Stimulated activated CD4-positive, alpha-beta T cell treated with anti-CD3 and anti-CD28 coated beads, Interleukin-12 subunit alpha, Interleukin-12 subunit beta, amount 100 ng/mL, for 48 hours (primary cell): ENCODE results near the gene SMC1B.
A peak's percentile ranks its signal among the peaks of the same experiment; 100 is the strongest.
"Not testable (repeated sequence)": the region's sequence is repeated elsewhere in the genome, so short reads cannot be mapped to it uniquely, and the experiment has no call there.

ENCODE experiments used
- DNase-seq, 3 donors: peaks; one replicate each; pipeline ENCODE4 v3.0.0-alpha.2; 2020; ENCODE audit warnings: low read depth in 2 of 3, low spot score in 1 of 3

SMC1B gene, protein sequence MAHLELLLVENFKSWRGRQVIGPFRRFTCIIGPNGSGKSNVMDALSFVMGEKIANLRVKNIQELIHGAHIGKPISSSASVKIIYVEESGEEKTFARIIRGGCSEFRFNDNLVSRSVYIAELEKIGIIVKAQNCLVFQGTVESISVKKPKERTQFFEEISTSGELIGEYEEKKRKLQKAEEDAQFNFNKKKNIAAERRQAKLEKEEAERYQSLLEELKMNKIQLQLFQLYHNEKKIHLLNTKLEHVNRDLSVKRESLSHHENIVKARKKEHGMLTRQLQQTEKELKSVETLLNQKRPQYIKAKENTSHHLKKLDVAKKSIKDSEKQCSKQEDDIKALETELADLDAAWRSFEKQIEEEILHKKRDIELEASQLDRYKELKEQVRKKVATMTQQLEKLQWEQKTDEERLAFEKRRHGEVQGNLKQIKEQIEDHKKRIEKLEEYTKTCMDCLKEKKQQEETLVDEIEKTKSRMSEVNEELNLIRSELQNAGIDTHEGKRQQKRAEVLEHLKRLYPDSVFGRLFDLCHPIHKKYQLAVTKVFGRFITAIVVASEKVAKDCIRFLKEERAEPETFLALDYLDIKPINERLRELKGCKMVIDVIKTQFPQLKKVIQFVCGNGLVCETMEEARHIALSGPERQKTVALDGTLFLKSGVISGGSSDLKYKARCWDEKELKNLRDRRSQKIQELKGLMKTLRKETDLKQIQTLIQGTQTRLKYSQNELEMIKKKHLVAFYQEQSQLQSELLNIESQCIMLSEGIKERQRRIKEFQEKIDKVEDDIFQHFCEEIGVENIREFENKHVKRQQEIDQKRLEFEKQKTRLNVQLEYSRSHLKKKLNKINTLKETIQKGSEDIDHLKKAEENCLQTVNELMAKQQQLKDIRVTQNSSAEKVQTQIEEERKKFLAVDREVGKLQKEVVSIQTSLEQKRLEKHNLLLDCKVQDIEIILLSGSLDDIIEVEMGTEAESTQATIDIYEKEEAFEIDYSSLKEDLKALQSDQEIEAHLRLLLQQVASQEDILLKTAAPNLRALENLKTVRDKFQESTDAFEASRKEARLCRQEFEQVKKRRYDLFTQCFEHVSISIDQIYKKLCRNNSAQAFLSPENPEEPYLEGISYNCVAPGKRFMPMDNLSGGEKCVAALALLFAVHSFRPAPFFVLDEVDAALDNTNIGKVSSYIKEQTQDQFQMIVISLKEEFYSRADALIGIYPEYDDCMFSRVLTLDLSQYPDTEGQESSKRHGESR

DNA sequence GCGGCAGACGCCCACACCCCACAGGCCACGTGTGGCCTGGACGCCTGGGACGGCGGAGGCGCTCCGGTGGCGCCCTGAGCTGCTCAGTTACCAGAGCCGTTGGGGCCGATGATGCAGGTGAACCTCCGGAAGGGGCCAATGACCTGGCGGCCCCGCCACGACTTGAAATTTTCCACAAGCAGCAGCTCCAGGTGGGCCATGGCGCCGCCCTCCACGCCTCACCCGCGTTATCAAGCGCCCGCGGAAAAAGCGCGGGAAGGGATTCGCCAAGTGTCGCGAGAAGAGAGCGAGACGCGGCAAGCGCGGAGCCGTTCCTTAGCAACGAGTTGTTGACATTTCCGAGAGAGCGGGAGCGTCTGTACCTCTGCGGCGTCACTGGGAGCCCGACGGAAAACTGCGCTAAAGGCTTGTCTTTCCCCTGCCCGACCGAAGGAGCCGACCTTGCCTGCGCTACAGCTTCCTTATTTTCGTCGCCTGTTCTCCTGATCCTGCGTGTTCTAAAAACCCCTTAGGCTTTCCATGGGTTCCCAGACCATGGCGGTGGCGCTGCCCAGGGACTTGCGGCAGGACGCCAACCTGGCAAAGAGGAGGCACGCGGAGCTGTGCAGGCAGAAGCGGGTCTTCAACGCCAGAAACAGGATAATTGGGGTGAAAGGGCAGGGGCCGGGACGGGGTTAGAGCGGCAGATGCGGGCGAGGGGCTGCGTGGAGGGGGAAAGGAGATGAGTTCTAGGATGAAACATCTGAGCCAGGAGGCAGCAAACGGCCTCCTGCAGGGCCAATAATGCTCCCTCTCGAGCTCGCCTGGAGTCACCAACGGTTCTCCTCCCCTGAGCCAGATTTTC, at the start of gene SMC1B, which contains the start of gene RIBC2:
Gene SMC1B (minus strand): TSS at position 232 of the 844 bp plus-strand sequence. CDS start 32 bp downstream, at position 200.
Gene RIBC2 (plus strand): TSS at position 326 of the 844 bp plus-strand sequence. CDS start 194 bp downstream, at position 520.
- peak; percentile 82 to 89 (median 84) for DNase-seq

DNA sequence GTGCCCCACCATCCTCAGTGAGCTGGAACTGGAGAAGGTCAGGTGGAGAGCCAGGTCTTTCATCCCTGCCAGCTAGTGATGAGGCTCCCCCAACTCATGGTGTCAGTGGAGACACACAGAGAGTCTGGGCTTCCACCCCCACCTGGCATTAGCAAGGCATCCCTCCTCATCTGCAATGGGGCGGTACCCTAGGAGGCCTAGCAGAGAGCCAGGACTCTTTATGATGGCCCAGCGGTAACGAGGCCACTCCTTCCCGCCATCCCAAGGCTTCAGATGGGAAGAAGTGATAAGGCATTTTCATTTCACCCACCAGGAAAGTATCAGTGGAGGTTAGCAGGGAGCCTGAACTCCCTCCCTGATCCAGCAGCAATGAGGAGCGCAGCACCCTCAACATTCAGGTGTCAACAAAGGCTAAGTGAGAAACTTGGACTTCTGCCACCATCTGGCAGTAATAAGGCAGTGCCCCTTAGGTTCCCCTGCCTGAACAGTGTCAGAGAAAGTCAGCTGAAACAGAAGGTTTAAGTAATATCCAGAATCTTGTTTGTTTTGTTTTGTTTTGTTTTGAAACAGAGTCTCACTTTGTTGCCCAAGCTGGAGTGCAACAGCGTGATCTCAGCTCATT, 48.7 kb upstream of the SMC1B start:
- DNase-seq, result no peak

DNA sequence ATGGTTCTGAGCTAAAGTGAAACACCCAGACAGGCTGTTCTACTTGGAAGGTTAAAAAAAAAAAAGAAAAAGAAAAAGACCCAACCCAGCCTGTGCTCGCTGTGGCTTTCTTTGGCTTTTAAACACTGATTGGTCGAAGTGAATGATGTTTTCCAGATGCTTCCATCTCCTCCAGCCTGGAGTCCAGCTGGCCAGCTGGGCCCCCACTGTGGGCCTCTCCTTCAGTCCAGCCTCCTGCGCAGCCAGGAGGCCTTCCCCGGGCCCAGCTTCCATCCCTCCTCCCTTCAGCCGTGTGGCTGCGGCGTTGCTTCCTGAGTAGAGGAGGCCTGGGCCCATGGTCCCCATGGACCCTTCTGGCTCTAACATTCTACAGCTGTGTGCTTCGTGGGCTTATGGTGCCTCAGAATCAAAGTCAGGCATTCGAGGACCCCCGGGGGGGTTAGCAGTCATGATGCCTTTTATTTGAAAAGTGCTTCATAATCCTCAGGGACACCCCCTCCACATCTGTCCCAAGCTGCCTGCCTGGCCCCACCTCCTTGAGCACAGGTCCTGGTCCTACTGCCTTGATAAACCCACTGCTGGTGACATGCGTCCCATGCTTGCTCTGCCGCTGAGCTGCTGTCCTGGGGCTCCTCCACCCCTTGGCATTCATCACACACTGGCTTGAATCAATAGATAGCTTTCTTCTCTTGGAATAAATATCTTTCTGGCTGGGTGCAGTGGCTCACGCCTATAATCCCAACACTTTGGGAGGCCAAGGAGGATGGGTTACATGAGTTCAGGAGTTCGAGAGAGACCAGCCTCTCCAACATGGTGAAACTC, 47.1 kb upstream of the SMC1B start:
- no peak for DNase-seq

DNA sequence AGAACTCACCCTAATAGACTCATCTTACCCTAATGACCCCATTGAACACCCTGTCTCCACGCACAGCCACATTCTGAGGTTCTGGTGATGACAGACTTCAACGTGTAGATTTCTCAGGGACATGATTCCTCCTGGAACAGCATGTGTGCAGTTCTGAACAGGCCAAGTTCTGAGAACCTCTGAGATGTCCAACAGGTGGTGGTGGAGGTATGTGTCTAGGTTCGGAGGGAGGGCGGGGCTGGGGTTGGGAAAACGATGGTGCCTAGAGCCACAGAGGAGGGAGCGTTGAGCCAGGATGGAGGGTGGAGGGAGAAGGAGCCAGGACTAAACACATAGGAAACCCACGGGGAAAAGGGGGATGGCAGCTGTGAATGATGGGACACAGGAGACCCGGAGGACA, 45.8 kb upstream of the SMC1B start:
- no peak for DNase-seq

DNA sequence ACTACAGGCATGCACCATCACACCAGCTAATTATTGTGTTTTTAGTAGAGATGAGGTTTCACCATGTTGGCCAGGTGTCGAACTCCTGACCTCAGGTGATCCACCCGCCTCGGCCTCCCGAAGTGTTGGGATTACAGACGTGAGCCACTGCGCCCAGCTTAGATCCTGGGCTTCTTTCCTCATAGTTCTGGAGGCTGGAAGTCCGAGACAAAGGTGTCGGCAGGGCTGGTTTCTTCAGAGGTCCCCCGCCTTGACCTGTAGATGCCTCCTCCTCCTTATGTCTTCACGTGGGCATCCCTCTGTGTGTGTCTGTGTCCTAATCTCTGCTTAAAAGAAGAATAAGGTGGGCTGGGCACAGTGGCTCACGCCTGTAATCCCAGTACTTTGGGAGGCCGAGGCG, 45.1 kb upstream of the SMC1B start:
- no peak for DNase-seq

DNA sequence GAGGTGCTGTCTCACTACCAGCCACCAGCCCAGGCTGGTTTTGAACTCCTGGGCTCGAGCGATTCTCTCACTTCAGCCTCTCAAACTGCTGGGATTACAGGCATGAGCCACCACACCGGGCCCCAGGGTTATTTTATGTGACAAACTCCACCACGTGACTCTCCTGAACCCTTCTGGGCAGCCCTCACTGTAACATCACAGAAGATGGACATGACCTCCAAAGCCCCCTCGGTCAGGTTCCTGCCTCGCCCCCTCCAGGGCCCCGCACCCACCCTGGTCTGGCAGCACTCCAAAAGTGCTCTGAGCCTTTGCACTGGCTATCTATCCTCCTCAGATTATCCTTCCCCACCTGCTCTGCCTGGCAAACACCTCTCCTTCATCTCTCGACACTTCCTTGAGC, 43.4 kb upstream of the SMC1B start:
- DNase-seq, result no peak

DNA sequence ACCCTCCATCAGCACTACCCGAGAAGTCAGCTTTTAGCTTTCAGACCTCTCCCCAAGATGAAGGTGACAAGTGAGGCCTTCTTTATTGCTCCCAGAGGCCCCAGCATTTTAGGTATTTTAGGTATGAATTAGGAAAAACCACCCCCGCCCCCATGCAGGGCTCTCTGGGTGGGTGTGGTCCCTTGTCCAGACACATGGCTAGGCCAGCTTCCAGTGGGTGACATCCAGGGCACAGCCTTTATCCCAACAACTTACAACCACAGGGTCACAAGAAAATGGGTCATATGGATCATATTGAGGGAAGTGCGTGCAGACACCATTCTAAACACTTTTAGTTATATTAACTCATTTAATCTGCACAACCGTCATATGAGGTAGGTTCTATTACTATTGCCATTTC, 42.2 kb upstream of the SMC1B start:
- DNase-seq, result no peak

DNA sequence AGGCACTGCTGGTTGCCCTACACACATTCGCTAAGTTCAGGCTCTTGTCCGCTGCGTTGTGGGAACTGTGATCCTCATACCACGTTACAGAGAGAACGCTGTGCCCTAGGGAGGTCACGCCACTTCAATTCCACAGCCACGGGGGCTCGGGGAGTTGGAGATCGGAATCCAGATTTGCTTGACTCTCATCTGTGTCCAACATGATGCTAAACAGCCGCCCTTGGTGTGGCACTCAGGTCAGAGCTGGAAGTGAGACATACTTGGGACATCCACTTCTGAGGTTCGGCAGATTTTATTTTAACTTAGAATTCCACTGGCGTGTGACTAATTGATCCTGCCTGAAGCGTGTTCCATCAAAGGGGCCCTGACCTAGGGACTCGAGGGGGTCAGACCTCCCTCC, 41.8 kb upstream of the SMC1B start:
- no peak for DNase-seq

DNA sequence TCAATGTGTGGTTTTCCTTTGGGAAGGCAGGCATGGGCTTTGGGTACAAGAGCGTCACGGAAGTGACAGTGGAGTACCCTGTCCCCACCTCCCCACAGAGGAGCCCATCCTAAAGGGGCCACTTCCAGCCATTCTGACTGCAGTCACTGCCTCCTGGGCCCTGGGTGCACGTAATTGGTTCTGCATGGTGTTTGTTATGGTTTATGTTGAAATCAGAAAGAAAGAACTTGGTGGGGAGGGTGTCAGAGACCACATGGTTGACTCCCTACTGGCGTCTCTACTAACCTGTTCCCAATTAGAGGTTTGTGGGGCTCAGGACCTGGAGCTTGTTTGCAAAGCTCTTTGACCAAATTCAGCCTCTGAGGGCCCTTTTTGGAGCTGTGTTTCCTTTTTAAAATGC, 40.9 kb upstream of the SMC1B start:
- no peak for DNase-seq

DNA sequence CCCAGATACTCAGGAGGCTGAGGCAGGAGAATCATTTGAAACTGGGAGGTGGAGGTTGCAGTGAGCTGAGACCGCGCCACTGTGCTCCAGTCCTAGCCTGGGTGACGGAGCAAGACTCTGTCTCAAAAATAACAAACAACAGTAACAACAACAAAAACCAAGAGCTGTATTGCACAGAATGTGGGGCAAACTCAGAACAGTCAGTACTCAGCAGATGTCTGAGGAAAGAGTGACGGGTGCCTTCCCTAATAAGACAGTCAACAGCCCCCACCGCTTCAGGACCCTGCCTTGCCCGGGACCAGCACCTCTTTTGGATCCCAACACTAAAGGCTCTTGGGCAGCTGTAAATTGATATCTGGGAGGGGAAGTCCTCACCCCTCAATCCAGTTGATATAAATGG, 40.4 kb upstream of the SMC1B start:
- no peak for DNase-seq

DNA sequence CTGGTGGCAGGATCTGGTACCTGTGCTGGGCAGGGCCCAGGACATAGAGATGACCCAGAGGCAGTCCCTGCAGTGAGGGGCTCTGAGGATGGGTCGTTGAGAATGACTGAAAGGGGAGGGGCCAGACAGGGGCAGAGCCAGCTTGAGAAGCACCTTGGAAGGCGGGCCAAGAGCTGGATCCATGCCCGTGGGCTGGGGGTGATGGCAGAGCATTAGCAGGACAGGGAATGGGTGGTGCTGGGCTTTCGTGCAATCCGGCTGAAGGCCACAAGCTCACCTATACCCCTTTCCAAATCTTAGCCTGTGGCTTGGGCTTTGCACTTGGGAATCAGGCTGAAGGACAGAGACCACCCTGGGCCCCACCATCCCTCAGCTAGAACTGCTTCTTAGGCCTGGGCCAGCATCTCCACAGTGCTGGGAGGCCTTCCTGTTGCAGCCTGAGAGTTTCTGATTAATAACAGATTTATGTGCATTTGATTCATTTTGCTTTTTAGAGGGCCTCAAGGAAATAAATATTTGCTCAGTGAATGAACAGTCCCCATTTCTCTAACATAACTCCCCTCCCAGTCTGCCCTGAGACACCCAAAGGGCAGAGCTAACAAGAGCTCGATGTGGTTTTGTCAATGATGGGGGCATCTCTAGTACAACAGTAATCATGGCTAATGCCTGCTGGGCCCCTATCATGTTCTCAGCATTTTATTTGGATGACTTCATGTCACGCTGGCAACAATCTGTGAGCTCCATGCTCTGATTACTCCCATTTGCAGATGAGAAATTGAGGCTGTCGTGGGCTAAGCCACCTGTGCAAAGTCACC, 39.4 kb upstream of the SMC1B start:
- DNase-seq, result no peak

DNA sequence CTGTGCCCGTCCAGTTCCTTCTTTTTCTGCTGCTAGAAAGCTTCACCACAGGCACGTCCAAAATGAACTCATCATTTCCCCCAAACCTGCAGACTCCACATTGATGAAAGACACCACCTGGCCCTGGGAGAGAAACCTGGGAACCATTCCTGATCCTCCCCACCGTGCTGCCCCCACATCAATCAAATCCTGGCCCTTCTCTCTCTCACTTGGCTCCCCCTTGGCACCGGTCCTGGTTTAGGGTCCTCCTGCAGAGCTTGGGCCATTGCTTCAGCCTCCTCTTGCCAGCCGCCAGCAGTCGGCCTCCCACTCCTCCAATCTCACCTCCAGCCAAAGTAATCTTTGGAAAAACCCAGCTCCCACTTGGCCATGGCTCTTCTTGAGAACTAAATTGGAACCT, 38.6 kb upstream of the SMC1B start:
- DNase-seq, result no peak

DNA sequence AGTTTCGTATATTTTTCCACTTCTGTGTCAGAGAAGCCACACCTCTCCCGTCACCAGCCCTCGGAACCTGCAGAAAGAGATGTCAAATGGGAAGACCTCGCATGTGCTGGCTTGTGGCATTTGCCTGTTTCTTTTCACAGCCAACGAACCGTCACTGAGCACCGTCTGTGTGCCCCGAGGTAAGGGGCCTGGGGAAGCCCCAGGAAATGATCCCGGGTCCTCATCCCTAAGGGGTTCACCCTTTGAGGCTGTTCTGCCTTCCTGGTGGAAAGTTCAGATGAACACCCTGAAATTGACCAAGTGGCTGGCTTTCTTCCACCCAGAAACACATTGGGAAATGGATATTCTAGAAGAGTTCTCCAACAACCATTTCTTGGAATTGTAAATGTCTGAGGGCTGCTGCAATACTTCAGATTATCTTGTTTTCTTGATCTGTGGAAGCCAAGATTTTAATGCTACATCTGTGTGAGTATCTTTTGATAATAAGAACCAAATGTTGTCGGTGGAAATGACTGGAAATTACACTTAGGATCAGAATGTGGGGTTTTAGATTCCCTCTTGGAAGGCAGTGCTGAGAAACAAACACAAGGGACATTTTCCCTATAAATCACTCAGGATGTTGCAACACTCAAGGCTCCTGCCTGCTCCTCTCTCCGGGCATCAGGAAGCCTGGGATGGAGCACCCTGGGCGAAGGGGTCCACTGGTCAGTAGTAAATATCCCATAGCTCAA, 37.7 kb upstream of the SMC1B start:
- no peak for DNase-seq

DNA sequence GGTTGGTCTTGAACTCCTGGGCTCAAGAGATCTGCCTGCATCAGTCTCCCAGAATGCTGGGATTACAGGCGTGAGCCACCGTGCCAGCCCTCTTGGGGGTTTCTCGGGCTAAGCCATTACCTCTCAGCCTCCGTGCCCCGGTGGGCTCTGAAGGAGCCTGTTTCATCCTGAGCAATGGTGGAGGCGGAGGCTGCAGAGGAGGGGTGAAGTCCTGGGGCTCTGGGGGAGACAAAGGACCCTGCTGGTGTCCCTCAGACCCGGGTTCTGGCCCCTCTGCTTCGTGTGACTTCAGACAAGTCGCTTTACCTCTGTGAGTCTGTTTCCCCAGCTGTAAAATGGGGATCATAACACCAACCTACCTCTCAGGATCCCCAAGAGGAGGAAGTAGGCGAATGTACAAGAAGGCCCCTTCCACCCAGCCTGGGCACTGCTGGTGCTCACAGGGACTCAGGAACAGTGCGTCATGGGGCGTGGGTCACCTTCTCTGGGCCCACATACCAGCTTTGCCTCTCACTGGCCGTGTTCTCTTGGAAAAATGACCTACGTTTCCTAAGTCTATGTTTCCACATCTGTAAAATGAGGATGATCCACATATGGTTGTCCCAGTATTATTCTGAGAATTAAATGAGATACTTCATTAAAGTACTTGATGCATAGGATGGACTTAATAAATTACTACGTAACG, 36.8 kb upstream of the SMC1B start:
- DNase-seq, result no peak

DNA sequence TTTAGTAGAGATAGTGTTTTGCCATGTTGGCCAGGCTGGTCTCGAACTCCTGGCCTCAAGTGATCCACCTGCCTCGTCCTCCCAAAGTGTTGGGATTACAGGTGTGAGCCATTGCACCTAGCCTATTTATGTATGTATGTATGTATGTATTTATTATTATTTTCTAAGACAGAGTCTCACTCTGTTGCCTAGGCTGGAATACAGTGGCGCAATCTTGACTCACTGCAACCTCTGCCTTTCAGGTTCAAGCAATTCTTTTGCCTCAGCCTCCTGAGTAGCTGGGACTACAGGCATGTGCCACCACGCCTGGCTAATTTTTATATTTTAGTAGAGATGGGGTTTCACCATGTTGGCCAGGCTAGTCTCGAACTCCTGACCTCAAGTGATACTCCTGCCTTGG, 36.0 kb upstream of the SMC1B start:
- not testable (repeated sequence) for DNase-seq

DNA sequence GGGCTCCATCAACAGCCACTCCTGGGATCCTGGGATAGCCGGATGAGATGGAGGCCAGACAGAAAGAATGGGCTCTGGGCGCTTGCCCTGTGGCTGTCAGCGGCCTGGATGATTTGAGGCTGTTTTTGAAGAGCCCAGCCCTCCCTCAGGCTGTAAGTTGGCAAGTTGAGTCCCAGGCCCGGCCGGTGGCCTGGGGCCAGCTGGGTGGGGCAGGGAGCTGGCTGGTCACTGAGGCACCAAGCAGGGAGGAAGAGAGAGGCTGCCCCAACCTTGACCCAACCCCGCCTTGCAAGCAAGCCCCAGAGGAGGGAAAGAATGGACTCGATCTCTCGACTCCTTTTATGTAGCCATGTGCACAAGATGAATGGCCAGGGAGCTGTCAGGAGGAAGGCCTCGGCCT, 35.0 kb upstream of the SMC1B start:
- no peak for DNase-seq

DNA sequence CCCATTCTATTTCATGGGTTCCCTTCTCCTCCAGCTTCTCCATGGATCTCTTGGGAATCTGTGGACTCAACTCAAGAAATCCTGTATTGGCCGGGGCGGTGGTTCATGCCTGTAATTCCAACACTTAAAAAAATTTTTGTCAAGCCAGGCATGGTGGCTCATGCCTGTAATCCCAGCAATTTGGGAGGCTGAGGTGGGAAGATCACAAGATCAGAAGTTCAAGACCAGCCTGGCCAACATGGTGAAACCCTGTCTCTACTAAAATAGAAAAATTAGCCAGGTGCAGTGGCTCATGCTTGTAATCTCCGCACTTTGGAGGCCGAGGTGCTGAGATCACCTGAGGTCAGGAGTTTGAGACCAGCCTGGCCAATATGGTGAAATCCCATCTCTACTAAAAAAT, 34.2 kb upstream of the SMC1B start:
- DNase-seq, result not testable (repeated sequence)
